Activated CD8-positive, alpha-beta T cell treated with anti-CD3 and anti-CD28 coated beads, Interleukin-2, amount 10 ng/mL, durations not matched to agents 7 days and 5 days (primary cell): ENCODE data around the gene DTNB. TPM values are rescaled to one million over a fixed set of nuclear protein-coding genes. Genes with fewer than 3 reads are reported as not detected.
A peak's percentile ranks its signal among the peaks of the same experiment; 100 is the strongest.

Experiments used
- ATAC-seq: fragments of 150-1000 bp; cut with Tn5 transposase; one replicate; pipeline ENCODE4 v1.10.0; 2021; ENCODE audit warnings: moderate library complexity
- CTCF ChIA-PET: fragments of 350-600 bp; sonication (Branson Sonifier 250); formaldehyde crosslinking; loops from one replicate; lab custom pipeline; 2021; ENCODE audit warnings: antibody characterized with exemption; lab: Charles Lee
- POLR2A ChIA-PET: fragments of 350-600 bp; sonication (Branson Sonifier 250); formaldehyde crosslinking; loops from one replicate; lab custom pipeline; 2021; ENCODE audit warnings: antibody characterized with exemption; lab: Charles Lee
- DNase-seq: peaks from one replicate; pipeline ENCODE4 v3.0.0-alpha.2; 2020
- H3K27ac Mint-ChIP-seq: one replicate; pipeline ENCODE4 v1.8.0; 2021; ENCODE audit warnings: mild to moderate bottlenecking, mixed read lengths
- H3K27me3 Mint-ChIP-seq: one replicate; pipeline ENCODE4 v1.8.0; 2021; ENCODE audit warnings: low read depth, mixed read lengths
- H3K36me3 Mint-ChIP-seq: one replicate; pipeline ENCODE4 v1.8.0; 2021; ENCODE audit warnings: low read depth, mixed read lengths
- H3K4me1 Mint-ChIP-seq: one replicate; pipeline ENCODE4 v1.8.0; 2021; ENCODE audit warnings: low read depth, mixed read lengths
- H3K4me3 Mint-ChIP-seq: one replicate; pipeline ENCODE4 v1.8.0; 2021; ENCODE audit warnings: mild to moderate bottlenecking, mixed read lengths
- H3K9me3 Mint-ChIP-seq: one replicate; pipeline ENCODE4 v1.8.0; 2022; ENCODE audit warnings: mixed read lengths; ENCODE audit not compliant: insufficient read depth
- total RNA-seq, 2 experiments: library from RNA; stranded (reverse); gene quantifications; one replicate each; pipeline ENCODE4 v1.2.3, GENCODE V29; 2021

The DTNB gene
- total RNA-seq, 2 experiments from 2014 or later, result 29.2 to 31.2 TPM

- Mint-ChIP-seq H3K27ac (peak overlapping the region; percentile 83), H3K27me3 (no peaks in the 10 kb centered on the region), H3K36me3 (peaks cover 23% of the 10 kb centered on the region), H3K4me3 (peak overlapping the region; percentile 36), H3K4me1 (peaks cover 28% of the 10 kb centered on the region), H3K9me3 (peaks cover 6% of the 10 kb centered on the region)
- peak; percentile 87 for ATAC-seq
- peak; percentile 34 for DNase-seq
- CTCF ChIA-PET, result interaction anchor here (0.8 to 3.5 kb wide), 10 partner anchors 49 to 214 kb away, joined by 3 to 20 read pairs (median 4); partner anchors contain the start of gene DNMT3A
- POLR2A ChIA-PET, result interaction anchor here (0.8 to 1.6 kb wide), 5 partner anchors 28 to 105 kb away, joined by 3 to 4 read pairs (median 3); no protein-coding TSS in a partner anchor
Measured at GRCh38 chr2:25453199-25453905, 220.0 kb downstream of the DTNB start.

- ATAC-seq (no peak), DNase-seq (no peak)
- Mint-ChIP-seq H3K27ac (no peak overlapping the region), H3K27me3 (no peaks in the 10 kb centered on the region), H3K36me3 (peaks cover 27% of the 10 kb centered on the region), H3K4me3 (no peak overlapping the region), H3K4me1 (peaks cover 15% of the 10 kb centered on the region), H3K9me3 (peaks cover 6% of the 10 kb centered on the region)
- ChIA-PET CTCF (no interaction called here), POLR2A (no interaction called here)
Measured at GRCh38 chr2:25448808-25449207, 224.6 kb downstream of the DTNB start.

- Mint-ChIP-seq H3K27me3 (no peaks in the 10 kb centered on the region), H3K9me3 (no peaks in the 10 kb centered on the region), H3K36me3 (peaks cover 19% of the 10 kb centered on the region), H3K27ac (no peak overlapping the region), H3K4me3 (no peak overlapping the region), H3K4me1 (no peaks in the 10 kb centered on the region)
- CTCF ChIA-PET, result interaction anchor here (1.5 kb wide), 1 partner anchor 281 kb away, joined by 3 read pairs; no protein-coding TSS in a partner anchor
- no peak for DNase-seq
- ATAC-seq, result no peak
- POLR2A ChIA-PET, result no interaction called here
Measured at GRCh38 chr2:25447018-25447417, 226.4 kb downstream of the DTNB start.

GRCh38 chr2:25446122-25446521 lies 227.3 kb downstream of the DTNB start:
- no peaks in the 10 kb centered on the region for H3K4me1 Mint-ChIP-seq
- H3K27ac Mint-ChIP-seq, result no peak overlapping the region
- CTCF ChIA-PET, result interaction anchor here (1.4 kb wide), 1 partner anchor 9 kb away, joined by 5 read pairs; no protein-coding TSS in a partner anchor
- H3K9me3 Mint-ChIP-seq, result no peaks in the 10 kb centered on the region
- DNase-seq (no peak), ATAC-seq (no peak)
- H3K27me3 Mint-ChIP-seq, result no peaks in the 10 kb centered on the region
- H3K36me3 Mint-ChIP-seq, result peaks cover 15% of the 10 kb centered on the region
- POLR2A ChIA-PET, result interaction anchor here (0.8 kb wide), 1 partner anchor 8 kb away, joined by 3 read pairs; no protein-coding TSS in a partner anchor
- H3K4me3 Mint-ChIP-seq, result no peak overlapping the region

- no peaks in the 10 kb centered on the region for H3K4me1 Mint-ChIP-seq
Measured at GRCh38 chr2:25445464-25445863, 227.9 kb downstream of the DTNB start.

GRCh38 chr2:25444608-25445270 lies 228.6 kb downstream of the DTNB start:
- CTCF ChIA-PET, result interaction anchor here (1.2 to 1.4 kb wide), 2 partner anchors 8 to 83 kb away, joined by 4 to 5 read pairs; no protein-coding TSS in a partner anchor
- Mint-ChIP-seq H3K4me3 (no peak overlapping the region), H3K27me3 (no peaks in the 10 kb centered on the region), H3K36me3 (peaks cover 13% of the 10 kb centered on the region), H3K4me1 (no peaks in the 10 kb centered on the region), H3K9me3 (no peaks in the 10 kb centered on the region), H3K27ac (no peak overlapping the region)
- POLR2A ChIA-PET, result no interaction called here
- ATAC-seq (no peak), DNase-seq (no peak)

More at GRCh38 chr2:25445464-25445863, 227.9 kb downstream of the DTNB start:
- H3K27ac Mint-ChIP-seq, result no peak overlapping the region
- no peak for ATAC-seq
- H3K36me3 Mint-ChIP-seq, result peaks cover 13% of the 10 kb centered on the region
- CTCF ChIA-PET, result interaction anchor here (1.2 to 1.4 kb wide), 2 partner anchors 9 to 83 kb away, joined by 4 to 5 read pairs; no protein-coding TSS in a partner anchor
- H3K27me3 Mint-ChIP-seq, result no peaks in the 10 kb centered on the region
- no peak overlapping the region for H3K4me3 Mint-ChIP-seq
- POLR2A ChIA-PET, result interaction anchor here (0.8 kb wide), 1 partner anchor 9 kb away, joined by 3 read pairs; no protein-coding TSS in a partner anchor
- no peaks in the 10 kb centered on the region for H3K9me3 Mint-ChIP-seq
- no peak for DNase-seq

- CTCF ChIA-PET, result interaction anchor here (1.1 kb wide), 1 partner anchor 115 kb away, joined by 3 read pairs; no protein-coding TSS in a partner anchor
- Mint-ChIP-seq H3K9me3 (no peaks in the 10 kb centered on the region), H3K36me3 (peaks cover 6% of the 10 kb centered on the region), H3K27ac (no peak overlapping the region), H3K4me3 (no peak overlapping the region), H3K4me1 (no peaks in the 10 kb centered on the region), H3K27me3 (no peaks in the 10 kb centered on the region)
- DNase-seq, result no peak
- no peak for ATAC-seq
- POLR2A ChIA-PET, result no interaction called here
Measured at GRCh38 chr2:25443766-25444165, 229.6 kb downstream of the DTNB start.

- Mint-ChIP-seq H3K36me3 (no peaks in the 10 kb centered on the region), H3K27me3 (no peaks in the 10 kb centered on the region), H3K9me3 (no peaks in the 10 kb centered on the region), H3K4me3 (no peak overlapping the region), H3K27ac (no peak overlapping the region), H3K4me1 (no peaks in the 10 kb centered on the region)
- DNase-seq (no peak), ATAC-seq (no peak)
- POLR2A ChIA-PET, result no interaction called here
- CTCF ChIA-PET, result interaction anchor here (1.4 kb wide), 1 partner anchor 246 kb away, joined by 3 read pairs; no protein-coding TSS in a partner anchor
Measured at GRCh38 chr2:25441353-25441752, 232.0 kb downstream of the DTNB start.

GRCh38 chr2:25438793-25439192 lies 234.6 kb downstream of the DTNB start:
- Mint-ChIP-seq H3K36me3 (peaks cover 11% of the 10 kb centered on the region), H3K4me3 (no peak overlapping the region), H3K27ac (no peak overlapping the region), H3K27me3 (no peaks in the 10 kb centered on the region), H3K9me3 (no peaks in the 10 kb centered on the region), H3K4me1 (no peaks in the 10 kb centered on the region)
- no peak for ATAC-seq
- ChIA-PET POLR2A (no interaction called here), CTCF (no interaction called here)
- DNase-seq, result no peak

GRCh38 chr2:25437881-25438662 lies 235.3 kb downstream of the DTNB start:
- CTCF ChIA-PET, result no interaction called here
- DNase-seq (no peak), ATAC-seq (no peak)
- Mint-ChIP-seq H3K9me3 (no peaks in the 10 kb centered on the region), H3K27me3 (no peaks in the 10 kb centered on the region), H3K4me1 (no peaks in the 10 kb centered on the region), H3K36me3 (peaks cover 11% of the 10 kb centered on the region), H3K27ac (no peak overlapping the region), H3K4me3 (no peak overlapping the region)
- POLR2A ChIA-PET, result no interaction called here

- Mint-ChIP-seq H3K9me3 (no peaks in the 10 kb centered on the region), H3K27ac (no peak overlapping the region), H3K4me1 (peaks cover 11% of the 10 kb centered on the region), H3K4me3 (no peak overlapping the region), H3K27me3 (no peaks in the 10 kb centered on the region), H3K36me3 (peaks cover 11% of the 10 kb centered on the region)
- no peak for ATAC-seq
- ChIA-PET POLR2A (no interaction called here), CTCF (no interaction called here)
- no peak for DNase-seq
Measured at GRCh38 chr2:25435421-25435820, 238.0 kb downstream of the DTNB start.
